Trophoblast cell (in vitro differentiated cells and primary cell): ENCODE results near the gene BDH1.
A peak's percentile ranks its signal among the peaks of the same experiment; 100 is the strongest.

Source experiments
- DNase-seq, 2 donors: peaks; one replicate each; pipeline ENCODE4 v3.0.0-alpha.2; 2016
- H2AFZ ChIP-seq: 2 replicates; pipeline ENCODE4 v1.6.1; 2013; ENCODE audit warnings: low read length, moderate library complexity, mild to moderate bottlenecking; ENCODE audit not compliant: insufficient read depth, poor library complexity
- H2AK5ac ChIP-seq: 2 replicates; pipeline ENCODE4 v1.6.1; 2013; ENCODE audit warnings: mild to moderate bottlenecking, low read length
- H2BK120ac ChIP-seq: 2 replicates; pipeline ENCODE4 v1.6.1; 2013; ENCODE audit warnings: low read length, mild to moderate bottlenecking, moderate library complexity; ENCODE audit not compliant: insufficient read depth, poor library complexity
- H2BK12ac ChIP-seq: 2 replicates; pipeline ENCODE4 v1.6.1; 2013; ENCODE audit warnings: mild to moderate bottlenecking, low read length, moderate library complexity
- H2BK5ac ChIP-seq: 2 replicates; pipeline ENCODE4 v1.6.1; 2013; ENCODE audit warnings: low read length, low read depth, moderate library complexity, mild to moderate bottlenecking; ENCODE audit not compliant: poor library complexity
- H3K14ac ChIP-seq: 2 replicates; pipeline ENCODE4 v1.6.1; 2013; ENCODE audit warnings: mild to moderate bottlenecking, low read length
- H3K18ac ChIP-seq: 2 replicates; pipeline ENCODE4 v1.6.1; 2013; ENCODE audit warnings: mild to moderate bottlenecking, low read length
- H3K23ac ChIP-seq: 2 replicates; pipeline ENCODE4 v1.6.1; 2013; ENCODE audit warnings: low read length
- H3K27ac ChIP-seq: 2 replicates; pipeline ENCODE4 v1.5.1; 2013; ENCODE audit warnings: low read depth, mild to moderate bottlenecking, inconsistent platforms, low read length, moderate library complexity
- H3K27me3 ChIP-seq: 2 replicates; pipeline ENCODE4 v1.6.1; 2013; ENCODE audit warnings: inconsistent platforms, mild to moderate bottlenecking, low read length, moderate library complexity; ENCODE audit not compliant: insufficient read depth
- H3K36me3 ChIP-seq, 2 experiments: 1 replicate in 1 of 2; 2 replicates in 1 of 2; pipeline ENCODE4 v1.6.1; 2013; ENCODE audit warnings: low read length in 2 of 2, mild to moderate bottlenecking in 2 of 2, moderate library complexity in 1 of 2; ENCODE audit not compliant: insufficient read depth in 2 of 2, control insufficient read depth in 1 of 2
- H3K4ac ChIP-seq: 2 replicates; pipeline ENCODE4 v1.6.1; 2013; ENCODE audit warnings: low read depth, mild to moderate bottlenecking, low read length, moderate library complexity
- H3K4me1 ChIP-seq, 2 experiments: 1 replicate in 1 of 2; 2 replicates in 1 of 2; pipeline ENCODE4 v1.6.1; 2013; ENCODE audit warnings: low read length in 2 of 2, mild to moderate bottlenecking in 2 of 2, moderate library complexity in 1 of 2; ENCODE audit not compliant: insufficient read depth in 2 of 2, control insufficient read depth in 1 of 2
- H3K4me2 ChIP-seq: 2 replicates; pipeline ENCODE4 v1.6.1; 2013; ENCODE audit warnings: inconsistent platforms, mild to moderate bottlenecking, low read length, moderate library complexity
- H3K4me3 ChIP-seq: 2 replicates; pipeline ENCODE4 v1.5.1; 2013; ENCODE audit warnings: mild to moderate bottlenecking, low read depth, low read length, inconsistent platforms
- H3K79me1 ChIP-seq: one replicate; pipeline ENCODE4 v1.6.1; 2013; ENCODE audit warnings: low read length
- H3K79me2 ChIP-seq: 2 replicates; pipeline ENCODE4 v1.6.1; 2013; ENCODE audit warnings: low read length, mild to moderate bottlenecking; ENCODE audit not compliant: control insufficient read depth, insufficient read depth, poor library complexity
- H3K9ac ChIP-seq: 2 replicates; pipeline ENCODE4 v1.6.1; 2013; ENCODE audit warnings: mild to moderate bottlenecking, low read length
- H3K9me3 ChIP-seq: 2 replicates; pipeline ENCODE4 v1.6.1; 2013; ENCODE audit warnings: low read depth, mild to moderate bottlenecking, control low read depth, inconsistent platforms, low read length; ENCODE audit not compliant: insufficient read depth
- H4K12ac ChIP-seq: 2 replicates; pipeline ENCODE4 v1.6.1; 2013; ENCODE audit warnings: low read depth, mild to moderate bottlenecking, low read length, moderate library complexity
- H4K8ac ChIP-seq: 2 replicates; pipeline ENCODE4 v1.6.1; 2013; ENCODE audit warnings: low read depth, mild to moderate bottlenecking, low read length, moderate library complexity
- H4K91ac ChIP-seq: one replicate; pipeline ENCODE4 v1.6.1; 2013; ENCODE audit warnings: low read depth, mild to moderate bottlenecking, low read length, moderate library complexity
- WGBS: extraction: QIAGEN DNeasy Blood & Tissue Kit; methylation state at CpG from one replicate; pipeline ENCODE4 v1.1.7; 2013; ENCODE audit warnings: missing lambda C conversion rate; ENCODE audit not compliant: insufficient read length, insufficient coverage; ENCODE audit errors: extremely low coverage; 5-methylcytosine and 5-hydroxymethylcytosine counted together

BDH1 gene

DNA sequence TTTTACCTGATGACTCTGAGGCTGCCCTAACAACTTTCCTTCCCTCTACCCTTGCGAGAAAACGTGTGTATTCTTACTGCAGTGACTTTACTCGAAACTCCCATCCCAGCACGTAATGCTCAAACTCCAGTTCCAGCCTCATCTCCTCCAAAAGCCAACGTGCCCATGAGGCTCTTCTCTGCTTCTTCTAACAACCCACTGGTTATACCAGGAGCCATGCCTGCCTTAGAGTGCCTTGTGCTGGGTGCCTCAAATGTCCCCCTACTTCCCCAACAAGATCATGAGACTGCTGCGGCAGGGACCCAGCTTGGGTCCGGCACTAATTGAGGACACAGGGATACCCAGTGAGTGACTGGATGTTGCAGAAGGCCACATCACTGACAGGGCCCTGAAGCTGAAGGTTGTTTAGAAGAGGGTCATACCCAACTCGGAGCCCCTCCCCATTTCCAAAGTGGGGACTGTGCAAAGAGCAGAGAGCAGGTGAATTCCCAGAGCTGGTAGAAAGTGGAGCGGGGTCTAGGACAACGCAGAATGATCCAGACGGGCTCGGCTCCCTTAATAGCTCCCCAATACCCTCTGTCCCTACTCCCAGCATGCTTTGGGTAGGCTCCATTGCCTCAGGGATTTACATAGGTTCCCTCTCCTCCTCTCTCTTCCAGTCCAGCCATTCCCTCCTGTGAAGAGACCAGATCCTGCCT lies 71.4 kb downstream of the BDH1 start:
- Histone ChIP-seq H4K91ac (peak overlapping the region; percentile 72), H3K27ac (no peak overlapping the region), H3K4ac (no peak overlapping the region), H3K18ac (no peak overlapping the region), H4K8ac (no peak overlapping the region), H3K4me3 (no peak overlapping the region), H3K4me1 (peaks cover 4 to 15% of the 10 kb centered on the region in 2 experiments), H2AFZ (no peak overlapping the region), H2BK5ac (no peak overlapping the region), H2BK12ac (no peak overlapping the region), H3K9me3 (no peaks in the 10 kb centered on the region), H4K12ac (no peak overlapping the region), H3K27me3 (no peaks in the 10 kb centered on the region), H3K9ac (no peak overlapping the region), H3K23ac (no peak overlapping the region), H3K79me1 (peaks cover 4% of the 10 kb centered on the region), H3K79me2 (no peaks in the 10 kb centered on the region), H2BK120ac (no peak overlapping the region), H3K4me2 (no peak overlapping the region), H2AK5ac (no peak overlapping the region), H3K36me3 (no peaks in the 10 kb centered on the region), H3K14ac (no peak overlapping the region)
- no CpG with 5 or more reads among the region's 12 CpGs for WGBS
- DNase-seq, result no peak

DNA sequence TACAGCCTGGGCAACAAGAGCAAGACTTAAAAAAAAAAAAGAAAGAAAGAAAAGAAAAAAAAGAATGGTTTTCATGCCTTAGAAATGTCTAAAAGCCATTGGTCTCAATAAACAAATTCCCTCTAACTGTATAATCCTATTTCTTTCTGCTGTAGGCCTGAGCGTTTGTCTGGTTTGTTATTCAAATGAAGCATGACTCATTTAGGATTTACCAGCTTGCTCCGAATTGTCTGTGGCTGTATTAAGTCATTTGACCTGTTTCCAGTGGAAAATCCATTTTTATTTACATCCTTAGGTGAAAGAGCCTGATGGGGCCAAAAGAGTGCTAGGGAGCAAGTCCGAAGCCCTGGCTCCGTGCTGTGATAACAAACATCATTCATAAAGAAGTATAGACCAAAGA lies 73.8 kb downstream of the BDH1 start:
- Histone ChIP-seq H3K27me3 (no peaks in the 10 kb centered on the region), H2BK5ac (no peak overlapping the region), H2AFZ (no peak overlapping the region), H3K4me2 (no peak overlapping the region), H3K4me1 (peaks cover 0 to 5% of the 10 kb centered on the region in 2 experiments), H3K4me3 (no peak overlapping the region), H3K79me2 (no peaks in the 10 kb centered on the region), H3K18ac (no peak overlapping the region), H2AK5ac (no peak overlapping the region), H3K27ac (no peak overlapping the region), H4K8ac (no peak overlapping the region), H3K4ac (no peak overlapping the region), H3K36me3 (no peaks in the 10 kb centered on the region), H3K79me1 (no peaks in the 10 kb centered on the region), H2BK12ac (no peak overlapping the region), H3K9ac (no peak overlapping the region), H3K9me3 (no peaks in the 10 kb centered on the region), H3K14ac (no peak overlapping the region), H4K91ac (no peak overlapping the region), H4K12ac (no peak overlapping the region), H3K23ac (no peak overlapping the region), H2BK120ac (no peak overlapping the region)
- no CpG with 5 or more reads among the region's 4 CpGs for WGBS
- no peak for DNase-seq

DNA sequence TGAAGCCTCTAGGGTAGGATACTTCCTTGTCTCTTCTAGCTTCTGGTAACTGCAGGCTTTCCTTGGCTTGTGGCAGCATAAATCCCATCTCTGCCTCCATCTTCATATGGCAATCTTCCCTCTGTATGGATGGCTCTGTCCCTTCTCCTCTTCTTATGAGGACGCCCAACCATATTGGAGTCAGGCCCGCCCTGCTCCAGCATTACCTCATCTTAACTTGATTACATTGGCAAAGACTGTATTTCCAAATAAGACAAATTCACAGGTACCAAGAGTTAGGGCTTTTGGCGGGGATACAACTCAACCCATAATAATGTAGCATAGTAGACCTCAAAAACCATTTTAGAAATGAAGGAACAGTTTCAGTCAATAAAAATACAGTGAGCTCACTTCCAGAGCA lies 75.4 kb downstream of the BDH1 start:
- Histone ChIP-seq H3K9me3 (no peaks in the 10 kb centered on the region), H3K4me3 (no peak overlapping the region), H3K79me2 (no peaks in the 10 kb centered on the region), H2BK120ac (no peak overlapping the region), H2AK5ac (no peak overlapping the region), H3K79me1 (no peaks in the 10 kb centered on the region), H2BK12ac (no peak overlapping the region), H3K9ac (no peak overlapping the region), H4K8ac (no peak overlapping the region), H3K23ac (no peak overlapping the region), H3K4ac (no peak overlapping the region), H4K91ac (no peak overlapping the region), H2AFZ (no peak overlapping the region), H3K14ac (no peak overlapping the region), H4K12ac (no peak overlapping the region), H3K36me3 (no peaks in the 10 kb centered on the region), H2BK5ac (no peak overlapping the region), H3K27me3 (no peaks in the 10 kb centered on the region), H3K27ac (no peak overlapping the region), H3K4me2 (no peak overlapping the region), H3K4me1 (peaks cover 0 to 4% of the 10 kb centered on the region in 2 experiments), H3K18ac (no peak overlapping the region)
- DNase-seq, result no peak
- WGBS, result no CpG with 5 or more reads among the region's 3 CpGs

DNA sequence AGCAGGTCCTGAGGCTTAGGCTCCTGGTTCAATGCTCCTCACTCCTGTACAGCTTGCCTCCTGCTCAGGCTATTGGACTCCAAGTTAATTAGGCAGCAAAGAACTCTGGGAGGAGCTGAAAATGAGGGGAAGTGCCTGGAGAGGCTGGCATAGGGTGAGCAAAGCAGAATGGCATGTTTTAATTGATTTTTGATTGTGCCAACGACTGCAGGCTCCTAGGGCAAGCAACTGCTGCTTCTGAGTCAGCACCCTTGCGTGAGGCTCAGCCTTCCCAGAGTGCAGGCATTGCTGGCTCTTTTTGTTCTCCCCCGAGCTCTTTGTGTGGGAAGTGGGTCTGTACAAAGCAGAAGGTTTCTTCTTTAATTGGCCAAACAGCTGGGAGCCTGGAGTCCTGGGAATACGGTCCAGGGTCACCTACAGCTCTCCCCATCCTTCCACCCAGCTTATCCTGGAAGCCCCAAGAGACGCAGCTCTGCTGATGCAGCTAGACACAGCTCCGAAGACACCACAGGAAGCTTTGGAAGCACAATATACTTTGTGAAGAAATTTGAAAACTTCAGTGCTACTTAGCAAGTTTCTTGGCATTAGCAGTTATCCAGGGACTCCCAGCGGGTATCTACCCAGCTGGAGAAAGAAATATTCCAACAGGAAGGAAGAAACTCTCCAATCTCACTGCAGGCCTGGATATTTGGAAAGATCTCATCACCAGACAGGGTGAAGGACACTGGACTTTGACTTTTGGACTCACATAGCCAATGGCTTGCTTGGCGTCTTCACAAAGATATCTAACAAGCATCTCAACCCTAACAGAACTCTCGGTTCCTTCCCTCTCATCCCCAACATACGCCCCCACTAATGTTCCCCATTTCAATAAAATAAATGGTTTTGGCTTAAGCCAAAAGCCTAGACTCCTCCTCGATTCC lies 76.8 kb downstream of the BDH1 start:
- Histone ChIP-seq H3K9ac (no peak overlapping the region), H3K18ac (no peak overlapping the region), H3K4me1 (peaks cover 0 to 4% of the 10 kb centered on the region in 2 experiments), H2BK5ac (no peak overlapping the region), H3K4me3 (no peak overlapping the region), H3K36me3 (no peaks in the 10 kb centered on the region), H2AK5ac (no peak overlapping the region), H2BK120ac (no peak overlapping the region), H2BK12ac (no peak overlapping the region), H3K79me2 (no peaks in the 10 kb centered on the region), H4K8ac (no peak overlapping the region), H3K23ac (no peak overlapping the region), H3K79me1 (no peaks in the 10 kb centered on the region), H2AFZ (no peak overlapping the region), H3K14ac (no peak overlapping the region), H4K91ac (no peak overlapping the region), H3K27me3 (no peaks in the 10 kb centered on the region), H4K12ac (no peak overlapping the region), H3K9me3 (no peaks in the 10 kb centered on the region), H3K4ac (no peak overlapping the region), H3K4me2 (no peak overlapping the region), H3K27ac (no peak overlapping the region)
- 100% methylated on average over 2 of the region's 11 CpGs for WGBS
- no peak for DNase-seq
